Smooth muscle cell (in vitro differentiated cells): Measurements from ENCODE around the gene LIME1. TPM values are rescaled to one million over a fixed set of nuclear protein-coding genes. Genes with fewer than 3 reads are reported as not detected.

Experiments used
- DNase-seq: peaks from one replicate; lab custom pipeline; 2025; ENCODE audit not compliant: unreplicated experiment; lab: John Stamatoyannopoulos, UW
- H2AFZ ChIP-seq: fragments of 200-600 bp; sonication (generic); 2 replicates; pipeline ENCODE4 v1.6.0; 2016; ENCODE audit warnings: antibody characterized with exemption, low read depth, mild to moderate bottlenecking
- H3F3A ChIP-seq: fragments of 200-600 bp; sonication (generic); 2 replicates; pipeline ENCODE4 v1.6.0; 2017; ENCODE audit warnings: antibody characterized with exemption, low read depth
- H3K27ac ChIP-seq: fragments of 200-600 bp; sonication (generic); 2 replicates; pipeline ENCODE4 v1.5.1; 2016; ENCODE audit warnings: low read depth, mild to moderate bottlenecking
- H3K27me3 ChIP-seq: fragments of 200-600 bp; sonication (generic); 2 replicates; pipeline ENCODE4 v1.6.1; 2016; ENCODE audit warnings: low read depth, mild to moderate bottlenecking
- H3K36me3 ChIP-seq: fragments of 200-600 bp; sonication (generic); 2 replicates; pipeline ENCODE4 v1.5.1; 2016; ENCODE audit warnings: low read depth
- H3K4me1 ChIP-seq: fragments of 200-600 bp; sonication (generic); 2 replicates; pipeline ENCODE4 v1.5.1; 2016; ENCODE audit warnings: low read depth
- H3K4me2 ChIP-seq: fragments of 200-600 bp; sonication (generic); 2 replicates; pipeline ENCODE4 v1.6.0; 2016; ENCODE audit warnings: mild to moderate bottlenecking
- H3K4me3 ChIP-seq: fragments of 200-600 bp; sonication (generic); 2 replicates; pipeline ENCODE4 v1.5.1; 2016; ENCODE audit warnings: mild to moderate bottlenecking
- H3K79me2 ChIP-seq: fragments of 200-600 bp; sonication (generic); 2 replicates; pipeline ENCODE4 v1.6.0; 2016; ENCODE audit warnings: low read depth, mild to moderate bottlenecking
- H3K9ac ChIP-seq: fragments of 200-600 bp; sonication (generic); 2 replicates; pipeline ENCODE4 v1.6.0; 2016; ENCODE audit warnings: low read depth
- H3K9me3 ChIP-seq: fragments of 200-600 bp; sonication (generic); replicated peaks from 2 replicates; pipeline ENCODE4 v1.5.1; 2016; ENCODE audit warnings: low read depth
- H4K20me1 ChIP-seq: fragments of 200-600 bp; sonication (generic); 2 replicates; pipeline ENCODE4 v1.6.0; 2016; ENCODE audit warnings: low read depth
- WGBS: methylation state at CpG from one replicate; pipeline ENCODE4 v1.1.7; 2016; ENCODE audit warnings: low lambda C conversion rate; 5-methylcytosine and 5-hydroxymethylcytosine counted together
- polyA plus RNA-seq: library from polyadenylated mRNA; unstranded; fragments of >200 nt; fragmentation: Nextera tagmentation; extraction: Ambion mirVana; gene quantifications from 2 replicates; pipeline ENCODE4 v1.2.1, GENCODE V29; 2016
- total RNA-seq: library from RNA; depleted of rRNA; stranded (reverse); fragments of >200 nt; gene quantifications from 2 replicates; pipeline ENCODE4 v1.2.3, GENCODE V29; 2014
- TF ChIP-seq, protein P1 (sequence below): fragments of 200-600 bp; sonication (generic); IDR thresholded peaks from 2 replicates; pipeline ENCODE4 v1.5.1; 2017; ENCODE audit warnings: borderline replicate concordance, mild to moderate bottlenecking, antibody characterized with exemption; ENCODE audit not compliant: insufficient read depth, poor library complexity, severe bottlenecking

LIME1 gene
- total and polyA plus RNA-seq, 2 experiments from 2014 or later = 6.9 to 7.2 TPM

DNA sequence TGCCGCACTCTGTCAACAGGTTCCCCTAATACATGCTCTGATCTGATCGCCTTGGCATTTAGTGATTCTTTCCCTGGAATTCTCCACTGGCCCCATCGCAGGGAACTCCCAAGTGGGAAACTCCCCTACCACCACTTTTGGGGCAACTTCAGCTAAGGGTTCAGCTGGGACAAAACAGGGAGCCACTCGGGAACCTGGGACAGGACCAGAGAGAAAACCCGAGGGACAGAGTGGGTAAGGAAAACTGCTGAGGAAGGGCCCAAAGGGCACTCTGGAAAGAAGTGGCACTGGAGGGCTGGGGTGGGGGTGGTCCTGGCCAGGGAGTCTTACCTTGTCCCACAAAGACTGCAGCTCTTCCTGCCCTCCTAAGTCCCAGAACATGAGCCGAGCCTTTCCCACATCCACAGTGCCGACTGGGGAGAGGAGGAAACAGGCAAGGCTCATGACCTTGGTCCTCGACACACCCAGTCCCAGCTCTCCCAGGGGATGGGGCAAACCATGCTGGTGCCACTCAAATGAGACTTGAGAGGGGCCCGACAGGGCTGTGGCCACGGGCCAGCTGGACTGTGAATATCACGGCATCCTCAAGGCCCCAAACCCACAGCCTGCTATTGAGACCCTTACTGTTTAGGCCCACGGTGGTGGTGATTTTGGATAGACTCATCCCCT lies 30.3 kb upstream of the LIME1 start:
- peak overlapping the region; percentile 50 for H3K27ac ChIP-seq
- H3K4me3 ChIP-seq = peak overlapping the region; percentile 89
- H2AFZ ChIP-seq = no peak overlapping the region
- H3K9ac ChIP-seq = no peak overlapping the region
- no peaks in the 10 kb centered on the region for H3F3A ChIP-seq
- peaks cover 11% of the 10 kb centered on the region for H4K20me1 ChIP-seq
- H3K9me3 ChIP-seq = no peaks in the 10 kb centered on the region
- TF ChIP-seq, protein P1, sequence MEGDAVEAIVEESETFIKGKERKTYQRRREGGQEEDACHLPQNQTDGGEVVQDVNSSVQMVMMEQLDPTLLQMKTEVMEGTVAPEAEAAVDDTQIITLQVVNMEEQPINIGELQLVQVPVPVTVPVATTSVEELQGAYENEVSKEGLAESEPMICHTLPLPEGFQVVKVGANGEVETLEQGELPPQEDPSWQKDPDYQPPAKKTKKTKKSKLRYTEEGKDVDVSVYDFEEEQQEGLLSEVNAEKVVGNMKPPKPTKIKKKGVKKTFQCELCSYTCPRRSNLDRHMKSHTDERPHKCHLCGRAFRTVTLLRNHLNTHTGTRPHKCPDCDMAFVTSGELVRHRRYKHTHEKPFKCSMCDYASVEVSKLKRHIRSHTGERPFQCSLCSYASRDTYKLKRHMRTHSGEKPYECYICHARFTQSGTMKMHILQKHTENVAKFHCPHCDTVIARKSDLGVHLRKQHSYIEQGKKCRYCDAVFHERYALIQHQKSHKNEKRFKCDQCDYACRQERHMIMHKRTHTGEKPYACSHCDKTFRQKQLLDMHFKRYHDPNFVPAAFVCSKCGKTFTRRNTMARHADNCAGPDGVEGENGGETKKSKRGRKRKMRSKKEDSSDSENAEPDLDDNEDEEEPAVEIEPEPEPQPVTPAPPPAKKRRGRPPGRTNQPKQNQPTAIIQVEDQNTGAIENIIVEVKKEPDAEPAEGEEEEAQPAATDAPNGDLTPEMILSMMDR = no peak
- no peaks in the 10 kb centered on the region for H3K36me3 ChIP-seq
- peaks cover 50% of the 10 kb centered on the region for H3K79me2 ChIP-seq
- WGBS = 95% methylated on average over 12 of the region's 12 CpGs
- H3K27me3 ChIP-seq = no peaks in the 10 kb centered on the region
- DNase-seq = no peak
- H3K4me1 ChIP-seq = peaks cover 14% of the 10 kb centered on the region
- peak overlapping the region; percentile 99 for H3K4me2 ChIP-seq

DNA sequence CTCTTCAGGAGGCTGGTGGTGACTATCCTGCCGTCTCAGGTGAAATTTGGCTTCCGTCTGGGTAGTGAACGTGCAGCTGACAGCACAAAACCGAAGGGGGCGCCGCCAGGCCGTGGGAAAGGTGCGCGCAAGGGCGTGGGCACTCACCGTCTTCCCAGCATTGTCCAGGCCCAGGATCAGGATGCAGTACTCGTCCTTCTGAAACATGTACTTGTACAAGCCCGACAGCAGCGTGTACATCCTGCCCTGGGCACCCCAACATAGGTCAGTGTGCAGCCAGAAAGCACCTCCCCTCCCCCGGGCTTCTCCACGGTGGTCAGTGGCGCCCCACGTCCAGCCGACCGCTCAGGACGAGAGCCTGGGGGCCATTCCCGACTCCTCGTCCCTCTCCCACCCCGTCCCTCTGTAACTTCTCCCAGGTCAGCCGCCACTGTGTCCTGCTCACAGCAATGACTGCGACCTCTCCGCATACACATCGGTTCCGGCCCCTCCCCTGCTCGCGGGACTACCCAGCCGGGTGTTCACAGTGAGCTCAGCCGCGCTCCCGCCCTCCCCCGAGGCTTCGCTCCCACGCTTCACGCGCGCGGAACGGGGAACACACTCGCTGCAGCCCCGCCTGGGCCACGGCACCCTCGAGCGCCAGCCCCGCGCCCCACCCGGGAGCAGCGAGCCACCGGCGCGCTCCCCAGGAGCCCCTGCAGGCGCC lies 29.5 kb upstream of the LIME1 start:
- TF ChIP-seq, protein P1 = peak; percentile 22
- peaks cover 4% of the 10 kb centered on the region for H3K9me3 ChIP-seq
- peaks cover 11% of the 10 kb centered on the region for H4K20me1 ChIP-seq
- no peak for DNase-seq
- H3K27me3 ChIP-seq = no peaks in the 10 kb centered on the region
- H3K4me2 ChIP-seq = peak overlapping the region; percentile 99
- H2AFZ ChIP-seq = peak overlapping the region; percentile 74
- H3K4me3 ChIP-seq = peak overlapping the region; percentile 89
- H3K9ac ChIP-seq = peak overlapping the region; percentile 79
- peaks cover 58% of the 10 kb centered on the region for H3K79me2 ChIP-seq
- peaks cover 14% of the 10 kb centered on the region for H3K4me1 ChIP-seq
- 11% methylated on average over 48 of the region's 56 CpGs for WGBS
- H3K36me3 ChIP-seq = peaks cover 6% of the 10 kb centered on the region
- H3K27ac ChIP-seq = peak overlapping the region; percentile 50
- H3F3A ChIP-seq = no peaks in the 10 kb centered on the region

DNA sequence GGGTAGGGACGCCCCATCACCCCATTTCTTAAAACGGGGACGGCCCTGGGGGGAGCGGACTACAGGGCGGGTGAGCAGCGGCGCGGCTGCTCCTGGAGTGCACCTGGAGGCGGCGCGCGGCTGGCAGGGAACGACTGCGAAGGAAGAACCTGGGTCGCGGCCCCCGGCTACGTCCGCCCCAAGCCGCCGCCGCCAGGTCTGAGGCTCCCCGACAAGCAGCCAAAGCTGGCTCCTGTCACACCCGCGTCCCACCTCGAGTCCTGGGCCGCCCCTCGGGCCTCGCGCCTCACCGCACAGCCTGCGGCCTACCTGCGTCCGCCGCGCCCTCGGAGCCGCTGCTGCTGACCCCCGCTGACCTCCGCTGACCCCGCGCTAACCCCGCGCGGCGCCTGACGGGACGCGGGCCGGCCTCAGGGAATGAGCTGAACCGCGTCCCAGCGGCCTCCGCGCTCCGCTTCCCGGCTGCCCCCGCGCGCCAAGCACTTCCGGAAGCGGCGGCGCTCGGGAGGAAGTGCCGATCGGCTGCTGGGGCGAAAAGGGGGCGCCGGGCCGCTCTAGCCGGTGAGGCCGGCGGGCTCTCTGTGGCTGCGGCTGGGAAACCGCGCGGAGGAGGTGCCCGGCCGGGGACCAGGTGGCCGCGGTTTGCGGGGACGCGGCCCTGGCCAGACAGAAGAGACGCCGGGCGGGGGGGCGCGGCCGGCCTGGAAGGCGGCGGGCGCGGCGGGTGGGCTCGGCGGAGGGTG lies 28.7 kb upstream of the LIME1 start, which contains the start of the genes ARFRP1 and ZGPAT:
TSS of gene ARFRP1 (minus strand) at position 419 of the 743 bp plus-strand sequence. CDS start 885 bp downstream, outside the sequence.
TSS of gene ZGPAT (plus strand) at position 482 of the 743 bp plus-strand sequence. CDS start 542 bp downstream, outside the sequence.
- TF ChIP-seq, protein P1 = no peak
- Histone ChIP-seq H4K20me1 (peaks cover 11% of the 10 kb centered on the region), H3F3A (no peaks in the 10 kb centered on the region), H3K9me3 (peaks cover 9% of the 10 kb centered on the region), H3K36me3 (peaks cover 13% of the 10 kb centered on the region), H3K27me3 (no peaks in the 10 kb centered on the region), H3K4me1 (peaks cover 14% of the 10 kb centered on the region), H3K27ac (peak within 1 kb of the TSS; percentile 50), H3K4me3 (peak within 1 kb of the TSS; percentile 89), H3K79me2 (peaks cover 65% of the 10 kb centered on the region), H3K4me2 (peak within 1 kb of the TSS; percentile 99), H2AFZ (peak within 1 kb of the TSS; percentile 74), H3K9ac (peak within 1 kb of the TSS; percentile 79)
- peak; percentile 32 for DNase-seq
- under 1% methylated on average over 67 of the region's 98 CpGs for WGBS
